GM19397 (cell line): ENCODE data around the gene SELENOV.

Experiments used
- ATAC-seq: cut with Tn5 transposase; IDR thresholded peaks from one replicate; pipeline ENCODE4 v1.9.1; 2021; ENCODE audit warnings: mild to moderate bottlenecking, moderate library complexity; ENCODE audit not compliant: unreplicated experiment

Gene SELENOV

DNA sequence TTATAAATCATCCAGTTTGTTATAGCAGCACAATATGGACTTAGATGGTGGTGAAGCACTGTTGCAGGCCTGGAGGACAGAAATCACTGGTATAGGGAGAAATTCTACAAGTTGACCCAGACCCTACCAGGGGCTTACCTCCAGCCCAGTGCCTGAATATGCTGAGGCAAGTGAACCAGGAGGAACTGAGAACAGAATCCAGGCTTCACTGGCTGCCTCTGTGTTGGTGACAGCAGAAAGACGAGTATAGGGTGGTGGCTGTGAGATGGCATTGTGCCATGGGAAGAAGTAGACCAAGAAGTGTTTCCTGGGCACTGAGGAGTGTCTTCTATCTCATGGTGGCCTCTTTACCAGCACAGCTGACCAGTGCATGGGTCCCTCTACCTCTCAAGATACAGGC is 40.9 kb downstream of the SELENOV start:
- ATAC-seq, result no peak

DNA sequence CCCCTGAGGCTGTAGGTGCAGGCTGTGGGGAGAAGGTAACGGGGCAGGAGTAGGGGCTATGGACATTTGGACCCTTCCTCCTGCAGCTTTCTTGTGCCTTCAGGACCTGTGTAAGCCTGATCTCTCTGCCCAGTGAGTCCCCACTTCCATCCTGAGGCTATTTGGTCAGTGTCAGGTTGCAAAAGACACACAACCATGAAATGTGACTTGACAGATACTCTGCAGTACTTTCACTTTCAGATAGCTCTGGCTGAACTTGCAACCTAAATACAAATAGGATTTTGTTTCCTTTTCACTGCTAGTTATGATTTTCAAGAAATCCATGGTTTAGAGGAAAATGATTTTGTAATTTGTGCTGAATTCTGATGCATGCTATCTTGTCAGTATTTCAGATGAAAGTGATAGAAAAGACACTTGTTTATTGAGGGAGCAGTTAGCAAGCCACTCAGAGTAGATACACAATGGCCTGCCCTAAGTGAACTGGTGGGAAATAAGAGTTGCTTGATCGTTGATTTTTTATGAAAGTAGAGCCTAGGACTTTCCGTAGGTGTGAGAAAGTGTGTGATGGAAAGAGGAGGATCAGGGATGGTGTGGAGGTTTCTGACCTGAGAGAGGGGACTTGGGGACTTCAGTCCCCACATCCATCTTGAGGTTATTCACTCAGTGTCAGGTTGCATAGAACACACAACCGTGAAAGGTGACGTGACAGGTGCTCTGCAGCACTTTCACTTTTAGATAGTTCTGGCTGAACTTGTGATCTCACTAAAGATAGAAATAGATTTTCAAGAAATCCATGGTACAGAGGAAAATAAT is 43.1 kb downstream of the SELENOV start:
- ATAC-seq, result no peak

DNA sequence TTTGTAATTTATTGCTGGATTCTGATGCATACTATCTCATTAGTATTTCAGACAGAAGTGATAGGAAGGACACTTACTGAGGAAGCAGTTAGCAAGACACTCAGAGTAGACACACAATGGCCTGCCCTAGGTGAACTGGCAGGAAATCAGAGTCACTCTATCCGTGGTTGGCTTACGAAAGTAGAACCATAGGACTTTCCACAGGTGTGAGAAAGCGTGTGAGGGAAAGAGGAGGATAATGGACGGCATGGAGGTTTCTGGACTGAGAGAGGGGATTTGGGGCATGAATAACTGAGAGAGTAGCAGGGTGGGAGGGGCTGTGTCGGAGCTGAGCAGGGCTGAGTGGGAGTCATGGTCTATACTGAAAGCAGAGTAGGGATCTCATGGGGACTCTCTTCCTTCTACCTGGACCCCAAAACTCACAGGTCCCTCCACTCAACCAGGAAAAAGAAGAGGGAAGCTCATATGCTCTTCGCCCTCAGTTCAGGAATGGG is 43.7 kb downstream of the SELENOV start:
- ATAC-seq, result no peak

DNA sequence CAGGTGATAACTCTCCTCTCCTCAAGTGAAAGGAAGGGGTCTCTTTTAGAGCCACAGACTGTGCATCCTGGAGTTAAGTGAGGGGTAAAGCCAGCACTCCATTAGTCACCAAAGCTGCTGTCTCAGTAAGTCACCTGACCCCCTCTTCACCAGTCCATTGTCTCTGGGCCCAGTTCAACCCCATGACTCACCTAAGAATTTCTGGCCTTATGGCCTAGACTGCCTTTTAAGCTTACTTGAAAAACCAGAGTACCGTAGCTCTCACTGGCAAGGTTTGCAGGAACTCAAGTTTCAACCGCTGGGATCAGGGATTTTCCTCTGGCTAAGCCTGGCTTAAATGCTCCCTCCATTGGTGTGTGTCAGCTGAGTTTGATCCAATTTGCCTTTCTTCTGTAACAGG is 48.5 kb downstream of the SELENOV start:
- no peak for ATAC-seq

DNA sequence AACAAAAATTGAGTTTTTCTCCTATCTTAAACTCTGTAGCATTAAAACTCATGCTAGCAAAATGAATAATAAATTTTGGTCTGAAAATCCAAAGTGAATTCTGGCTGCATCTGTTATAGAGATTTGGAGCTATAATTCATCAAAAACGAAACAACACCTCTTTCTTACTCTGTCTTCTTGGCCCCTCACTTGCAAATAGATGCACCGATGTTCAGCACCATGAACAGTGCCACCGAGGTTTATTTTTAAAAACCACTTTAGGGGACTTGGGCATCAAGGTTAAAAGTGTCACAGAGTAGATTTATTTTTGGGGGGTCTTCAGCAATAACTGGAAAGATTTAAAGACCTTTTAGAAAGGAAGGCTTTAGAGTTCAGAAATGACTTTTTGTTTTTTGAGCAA is 51.1 kb downstream of the SELENOV start:
- ATAC-seq, result no peak

DNA sequence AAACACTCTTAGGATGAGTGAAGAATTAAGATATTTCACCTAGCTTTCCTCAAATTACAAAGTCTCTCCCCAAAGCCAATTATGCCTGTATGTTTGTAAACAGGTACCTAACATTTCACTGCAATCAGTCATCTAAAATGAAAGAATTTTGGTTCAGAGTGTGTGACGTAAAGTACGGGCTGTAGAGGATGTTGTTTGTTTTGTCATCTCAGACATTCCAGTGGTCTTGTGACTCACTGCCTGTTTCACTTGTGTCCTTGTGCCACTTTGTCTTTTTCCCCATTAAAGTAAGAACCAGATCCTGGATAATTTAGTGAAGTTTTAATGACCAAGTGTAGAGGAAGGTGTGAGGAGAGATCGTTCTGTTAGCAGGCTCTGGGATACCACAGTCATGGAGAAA is 53.7 kb downstream of the SELENOV start:
- no peak for ATAC-seq
